A673 (cell line): ENCODE data around the gene LAMA2.

Source experiments
- EZH2 ChIP-seq: fragments of 200-600 bp; sonication (generic); IDR thresholded peaks from 2 replicates; pipeline ENCODE4 v1.6.1; 2017; ENCODE audit warnings: borderline replicate concordance, low read depth, mild to moderate bottlenecking, mixed read lengths, antibody characterized with exemption, low read length; ENCODE audit not compliant: poor library complexity, severe bottlenecking
- TF ChIP-seq, protein P1 (sequence below): fragments of 300-800, 200-600 bp; sonication (generic); conservative IDR thresholded peaks from 2 replicates; pipeline ENCODE4 v1.5.1; 2017; ENCODE audit warnings: low read depth, mild to moderate bottlenecking, antibody characterized with exemption, low read length, moderate library complexity, mixed read lengths

DNA sequence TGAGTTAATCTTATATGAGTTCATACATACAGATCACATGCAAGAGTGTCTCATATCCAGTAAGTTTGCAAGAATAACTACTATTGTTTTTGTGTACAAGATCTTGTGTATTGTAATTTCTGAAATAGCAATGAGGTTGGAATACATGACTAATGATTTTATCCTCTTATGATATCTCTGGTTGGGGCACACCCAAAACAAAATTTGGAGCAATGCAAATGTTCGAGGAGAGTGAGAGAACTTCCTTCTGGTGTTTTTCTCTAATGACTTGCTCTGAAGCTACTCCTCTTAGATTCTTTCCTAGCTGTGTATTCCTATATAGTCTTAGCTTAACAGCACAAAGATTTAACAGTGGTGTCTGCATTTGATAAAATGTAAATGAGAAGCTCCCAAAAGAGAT lies 252.5 kb downstream of the LAMA2 start:
- TF ChIP-seq, protein P1, sequence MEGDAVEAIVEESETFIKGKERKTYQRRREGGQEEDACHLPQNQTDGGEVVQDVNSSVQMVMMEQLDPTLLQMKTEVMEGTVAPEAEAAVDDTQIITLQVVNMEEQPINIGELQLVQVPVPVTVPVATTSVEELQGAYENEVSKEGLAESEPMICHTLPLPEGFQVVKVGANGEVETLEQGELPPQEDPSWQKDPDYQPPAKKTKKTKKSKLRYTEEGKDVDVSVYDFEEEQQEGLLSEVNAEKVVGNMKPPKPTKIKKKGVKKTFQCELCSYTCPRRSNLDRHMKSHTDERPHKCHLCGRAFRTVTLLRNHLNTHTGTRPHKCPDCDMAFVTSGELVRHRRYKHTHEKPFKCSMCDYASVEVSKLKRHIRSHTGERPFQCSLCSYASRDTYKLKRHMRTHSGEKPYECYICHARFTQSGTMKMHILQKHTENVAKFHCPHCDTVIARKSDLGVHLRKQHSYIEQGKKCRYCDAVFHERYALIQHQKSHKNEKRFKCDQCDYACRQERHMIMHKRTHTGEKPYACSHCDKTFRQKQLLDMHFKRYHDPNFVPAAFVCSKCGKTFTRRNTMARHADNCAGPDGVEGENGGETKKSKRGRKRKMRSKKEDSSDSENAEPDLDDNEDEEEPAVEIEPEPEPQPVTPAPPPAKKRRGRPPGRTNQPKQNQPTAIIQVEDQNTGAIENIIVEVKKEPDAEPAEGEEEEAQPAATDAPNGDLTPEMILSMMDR: no peak
- no peak for TF ChIP-seq EZH2
